HepG2 (cell line): ENCODE measurements around the gene LYRM4. TPM values are rescaled to one million over a fixed set of nuclear protein-coding genes. Genes with fewer than 3 reads are reported as not detected.

ENCODE experiments used
- AGO1 ChIP-seq: fragments of 200-400 bp; formaldehyde crosslinking; IDR thresholded peaks from 2 replicates; pipeline ENCODE4 v1.6.1; 2017; ENCODE audit warnings: mild to moderate bottlenecking, low read depth, low read length, moderate library complexity; ENCODE audit not compliant: poor library complexity, severe bottlenecking
- ARHGAP35 ChIP-seq: sonication (generic); formaldehyde crosslinking; IDR thresholded peaks from 2 replicates; pipeline ENCODE4 v1.9.0; 2022; ENCODE audit warnings: mild to moderate bottlenecking, inconsistent platforms, moderate library complexity, missing genetic modification reagents, borderline replicate concordance
- ARNT ChIP-seq: fragments of 450-650 bp; IDR thresholded peaks from 2 replicates; pipeline ENCODE4 v1.6.1; 2017
- ATRX ChIP-seq: sonication (generic); formaldehyde crosslinking; IDR thresholded peaks from 2 replicates; pipeline ENCODE4 v1.4.0; 2020; ENCODE audit warnings: missing genetic modification reagents, borderline replicate concordance
- BCL6 ChIP-seq: IDR thresholded peaks from 2 replicates; pipeline ENCODE4 v1.6.1; 2016; ENCODE audit warnings: missing genetic modification reagents, missing compliant biosample characterization
- DNMT3B ChIP-seq: conservative IDR thresholded peaks from 2 replicates; pipeline ENCODE4 v1.6.1; 2016; ENCODE audit warnings: missing biosample characterization, control low read depth
- FOXP4 ChIP-seq: sonication (generic); formaldehyde crosslinking; IDR thresholded peaks from 2 replicates; pipeline ENCODE4 v1.4.0; 2020; ENCODE audit warnings: missing genetic modification reagents
- IKZF1 ChIP-seq: fragments of 450-650 bp; IDR thresholded peaks from 2 replicates; pipeline ENCODE4 v1.7.1; 2016
- JUND ChIP-seq: sonication (generic); formaldehyde crosslinking; IDR thresholded peaks from 2 replicates; pipeline ENCODE4 v1.8.0; 2022; ENCODE audit warnings: mild to moderate bottlenecking, missing genetic modification reagents
- KDM2A ChIP-seq: sonication (generic); formaldehyde crosslinking; IDR thresholded peaks from 2 replicates; pipeline ENCODE4 v1.4.0; 2020; ENCODE audit warnings: low read depth, missing genetic modification reagents, borderline replicate concordance
- KLF11 ChIP-seq: IDR thresholded peaks from 2 replicates; pipeline ENCODE4 v1.6.1; 2016; ENCODE audit warnings: missing compliant biosample characterization
- LCORL ChIP-seq, 2 experiments: fragments of 450-650 bp in 1 of 2; sonication (generic) in 1 of 2; formaldehyde crosslinking in 1 of 2; IDR thresholded peaks; 2 replicates each; pipeline versions ENCODE4 v1.5.0 to v1.6.1; 2017 to 2020; ENCODE audit warnings: antibody characterized with exemption in 1 of 2, missing genetic modification reagents in 1 of 2
- NCOA5 ChIP-seq: sonication (generic); formaldehyde crosslinking; IDR thresholded peaks from 2 replicates; pipeline ENCODE4 v1.4.0; 2020; ENCODE audit warnings: missing genetic modification reagents
- NKX3-1 ChIP-seq: sonication (generic); formaldehyde crosslinking; IDR thresholded peaks from 2 replicates; pipeline ENCODE4 v1.5.0; 2020; ENCODE audit warnings: missing genetic modification reagents
- NPAS2 ChIP-seq: sonication (generic); formaldehyde crosslinking; IDR thresholded peaks from 2 replicates; pipeline ENCODE4 v1.8.0; 2022; ENCODE audit warnings: mild to moderate bottlenecking, missing genetic modification reagents, borderline replicate concordance
- ONECUT2 ChIP-seq: sonication (generic); formaldehyde crosslinking; IDR thresholded peaks from 2 replicates; pipeline ENCODE4 v1.4.0; 2020; ENCODE audit warnings: missing genetic modification reagents
- TBP ChIP-seq: sonication (generic); formaldehyde crosslinking; IDR thresholded peaks from 2 replicates; pipeline ENCODE4 v1.5.0; 2020; ENCODE audit warnings: missing genetic modification reagents
- THYN1 ChIP-seq: sonication (generic); formaldehyde crosslinking; IDR thresholded peaks from 2 replicates; pipeline ENCODE4 v1.8.1; 2023; ENCODE audit warnings: low read depth, mild to moderate bottlenecking, moderate library complexity, missing genetic modification reagents, borderline replicate concordance
- TIGD3 ChIP-seq: sonication (generic); formaldehyde crosslinking; IDR thresholded peaks from 2 replicates; pipeline ENCODE4 v1.5.1; 2020; ENCODE audit warnings: mild to moderate bottlenecking, missing genetic modification reagents, borderline replicate concordance
- XRCC5 ChIP-seq: fragments of 200-400 bp; formaldehyde crosslinking; optimal IDR thresholded peaks from 2 replicates; pipeline ENCODE3; 2017; ENCODE audit warnings: mild to moderate bottlenecking, low read length
- ZNF160 ChIP-seq: sonication (generic); formaldehyde crosslinking; IDR thresholded peaks from 2 replicates; pipeline ENCODE4 v1.8.0; 2022; ENCODE audit warnings: mild to moderate bottlenecking, inconsistent platforms, missing genetic modification reagents
- ZNF256 ChIP-seq: sonication (generic); formaldehyde crosslinking; conservative IDR thresholded peaks from 2 replicates; pipeline ENCODE4 v1.4.0; 2020; ENCODE audit warnings: missing genetic modification reagents
- ZNF362 ChIP-seq: sonication (generic); formaldehyde crosslinking; IDR thresholded peaks from 2 replicates; pipeline ENCODE4 v1.4.0; 2020; ENCODE audit warnings: missing genetic modification reagents, mild to moderate bottlenecking, borderline replicate concordance
- ZNF383 ChIP-seq: sonication (generic); formaldehyde crosslinking; IDR thresholded peaks from 2 replicates; pipeline ENCODE4 v1.4.0; 2020; ENCODE audit warnings: missing genetic modification reagents, mild to moderate bottlenecking, borderline replicate concordance
- ZNF704 ChIP-seq: sonication (generic); formaldehyde crosslinking; IDR thresholded peaks from 2 replicates; pipeline ENCODE4 v1.8.1; 2023; ENCODE audit warnings: mild to moderate bottlenecking, inconsistent platforms, moderate library complexity, missing genetic modification reagents, borderline replicate concordance
- ZZZ3 ChIP-seq: sonication (generic); formaldehyde crosslinking; IDR thresholded peaks from 2 replicates; pipeline ENCODE4 v1.4.0; 2020; ENCODE audit warnings: missing genetic modification reagents, mild to moderate bottlenecking, borderline replicate concordance
- polyA plus RNA-seq, 8 experiments: library from polyadenylated mRNA; depleted of rRNA in 3 of 8; stranded (reverse) in 7 of 8; unstranded in 1 of 8; fragments of >200 nt; fragmentation: Illumina TruSeq in 4 of 8; extraction: Trizol in 4 of 8; gene quantifications; 2 replicates each; pipeline versions ENCODE4 v1.2.1 to v1.2.3, GENCODE V29; 2011 to 2016; ENCODE audit warnings: low read depth in 4 of 8, missing spikeins in 1 of 8, mixed read lengths in 1 of 8; ENCODE audit not compliant: insufficient read depth in 1 of 8
- total RNA-seq, 5 experiments: library from RNA; depleted of rRNA; stranded (reverse); fragments of >200 nt; fragmentation: Illumina TruSeq; extraction: Trizol; gene quantifications; 2 replicates each; pipeline ENCODE4 v1.2.3, GENCODE V29; 2016; ENCODE audit warnings: low read depth in 1 of 5

Gene LYRM4
- total and polyA plus RNA-seq, 2 of the 13 experiments (the other 11 are each of a cell fraction or from before 2014, with no cell fraction given), result 64.6 to 67.5 TPM

GRCh38 chr6:5214570-5215052 lies 46.1 kb downstream of the LYRM4 start (continued):
- TF ChIP-seq ZZZ3 (CRISPR knock-in tag), result no peak
- TF ChIP-seq NCOA5 (CRISPR knock-in tag), result no peak
- peak; percentile 33; the same call in 1 of the 2 replicates for TF ChIP-seq KDM2A (CRISPR knock-in tag)
- peak; percentile 48; the same call in 1 of the 2 replicates for TF ChIP-seq ZNF362
- TF ChIP-seq BCL6, result no peak
- no peak for TF ChIP-seq IKZF1
- TF ChIP-seq ZNF383, result no peak
- TF ChIP-seq ZNF256, result no peak
- no peak for TF ChIP-seq NKX3-1 (CRISPR knock-in tag)
- TF ChIP-seq ARNT, result no peak
- TF ChIP-seq ONECUT2, result no peak
- no peak for TF ChIP-seq THYN1 (CRISPR knock-in tag)
- TF ChIP-seq AGO1, result no peak
- TF ChIP-seq ZNF160 (CRISPR knock-in tag), result no peak
- no peak for TF ChIP-seq JUND (CRISPR knock-in tag)
- no peak for TF ChIP-seq LCORL (IDR thresholded peaks at IDR 0.05)
- TF ChIP-seq LCORL (CRISPR knock-in tag; IDR thresholded peaks at IDR 0.05), result no peak
- no peak for TF ChIP-seq DNMT3B (CRISPR knock-in tag)
- TF ChIP-seq ATRX (CRISPR knock-in tag), result no peak
- no peak for TF ChIP-seq FOXP4 (CRISPR knock-in tag)
- TF ChIP-seq KLF11, result no peak
- no peak for TF ChIP-seq ZNF704 (CRISPR knock-in tag)
- peak; percentile 38 for TF ChIP-seq XRCC5
- TF ChIP-seq TIGD3, result no peak
- no peak for TF ChIP-seq NPAS2 (CRISPR knock-in tag)
- no peak for TF ChIP-seq TBP (CRISPR knock-in tag)
- no peak for TF ChIP-seq ARHGAP35 (CRISPR knock-in tag)
